PC-3 (cell line): Measurements from ENCODE around the gene RAB17. TPM values are rescaled to one million over a fixed set of nuclear protein-coding genes. Genes with fewer than 3 reads are reported as not detected.

Experiments used
- ATAC-seq: fragments of 200-7000 bp; cut with Tn5 transposase; 2 replicates; pipeline ENCODE4 v1.9.1; 2020; ENCODE audit warnings: mild to moderate bottlenecking, moderate library complexity
- BruUV-seq: library from RNA; stranded (reverse); fragments of 400-500 nt; replicated peaks from 2 replicates; lab custom pipeline; 2021; lab: Mats Ljungman, UMichigan
- CTCF ChIA-PET: fragments of 300-600 bp; sonication (Branson Sonifier 250); formaldehyde crosslinking; loops from one replicate; lab custom pipeline; 2022; ENCODE audit warnings: antibody characterized with exemption; lab: Charles Lee
- POLR2A ChIA-PET: fragments of 300-600 bp; sonication (Branson Sonifier 250); formaldehyde crosslinking; loops from one replicate; lab custom pipeline; 2022; ENCODE audit warnings: antibody characterized with exemption; ENCODE audit not compliant: unreplicated experiment; lab: Charles Lee
- DNase-seq: peaks from one replicate; pipeline ENCODE4 v3.0.0-alpha.2; 2015
- H2AFZ ChIP-seq: fragments of 300-600 bp; sonication (generic); 2 replicates; pipeline ENCODE4 v1.6.0; 2016; ENCODE audit warnings: antibody characterized with exemption, low read length
- H3F3A ChIP-seq: fragments of 300-600 bp; sonication (generic); one replicate; pipeline ENCODE4 v1.6.0; 2017; ENCODE audit warnings: antibody characterized with exemption, low read length, control low read depth, mild to moderate bottlenecking; ENCODE audit not compliant: unreplicated experiment
- H3K27ac ChIP-seq: fragments of 300-600 bp; sonication (generic); 2 replicates; pipeline ENCODE4 v1.5.1; 2016; ENCODE audit warnings: mild to moderate bottlenecking, low read length
- H3K27me3 ChIP-seq: fragments of 300-600 bp; sonication (generic); 2 replicates; pipeline ENCODE4 v1.6.1; 2016; ENCODE audit warnings: low read length, mixed read lengths
- H3K36me3 ChIP-seq: fragments of 300-600 bp; sonication (generic); 2 replicates; pipeline ENCODE4 v1.6.1; 2016; ENCODE audit warnings: low read depth, mixed run types, low read length, mixed read lengths
- H3K4me1 ChIP-seq: fragments of 300-600 bp; sonication (generic); 2 replicates; pipeline ENCODE4 v1.5.1; 2016; ENCODE audit warnings: low read length; ENCODE audit not compliant: insufficient read depth
- H3K4me2 ChIP-seq: fragments of 300-600 bp; sonication (generic); 2 replicates; pipeline ENCODE4 v1.6.0; 2016; ENCODE audit warnings: low read length
- H3K4me3 ChIP-seq: fragments of 300-600 bp; sonication (generic); 2 replicates; pipeline ENCODE4 v1.5.1; 2016; ENCODE audit warnings: mild to moderate bottlenecking, low read length, mixed read lengths
- H3K79me2 ChIP-seq: fragments of 300-600 bp; sonication (generic); 2 replicates; pipeline ENCODE4 v1.6.1; 2017; ENCODE audit warnings: low read length, mixed read lengths
- H3K9ac ChIP-seq: fragments of 300-600 bp; sonication (generic); 2 replicates; pipeline ENCODE4 v1.6.0; 2016; ENCODE audit warnings: mild to moderate bottlenecking, low read length
- H3K9me2 ChIP-seq: fragments of 300-600 bp; sonication (generic); replicated peaks from 2 replicates; pipeline ENCODE4 v1.6.1; 2016; ENCODE audit warnings: mixed run types, low read length, mixed read lengths
- H3K9me3 ChIP-seq: fragments of 300-600 bp; sonication (generic); 2 replicates; pipeline ENCODE4 v1.6.1; 2016; ENCODE audit warnings: low read length, mixed read lengths
- H4K20me1 ChIP-seq: fragments of 300-600 bp; sonication (generic); 2 replicates; pipeline ENCODE4 v1.6.1; 2016; ENCODE audit warnings: low read length, mixed read lengths
- EZH2 ChIP-seq: fragments of 300-600 bp; sonication (generic); IDR thresholded peaks from one replicate; pipeline ENCODE4 v1.6.1; 2017; ENCODE audit warnings: antibody characterized with exemption, mild to moderate bottlenecking, low read length; ENCODE audit not compliant: unreplicated experiment
- EZH2phosphoT487 ChIP-seq: fragments of 300-600 bp; sonication (generic); IDR thresholded peaks from 2 replicates; pipeline ENCODE4 v1.6.1; 2018; ENCODE audit warnings: mild to moderate bottlenecking, antibody characterized with exemption, low read length, borderline replicate concordance
- intact Hi-C: fragments of 100-400 bp; cut with micrococcal nuclease; formaldehyde crosslinking; loops from 2 replicates; pipeline ENCODE4 v1.9.0; 2023
- total RNA-seq: library from RNA; depleted of rRNA; stranded (reverse); fragments of >200 nt; gene quantifications from 2 replicates; pipeline ENCODE4 v1.2.3, GENCODE V29; 2014
- TF ChIP-seq, protein P1 (sequence below): fragments of 300-600 bp; sonication (generic); conservative IDR thresholded peaks from 2 replicates; pipeline ENCODE4 v1.5.1; 2017; ENCODE audit warnings: antibody characterized with exemption, low read depth, mild to moderate bottlenecking, low read length

Gene RAB17
- total RNA-seq, 1 experiment from 2014 or later = 28.9 TPM

DNA sequence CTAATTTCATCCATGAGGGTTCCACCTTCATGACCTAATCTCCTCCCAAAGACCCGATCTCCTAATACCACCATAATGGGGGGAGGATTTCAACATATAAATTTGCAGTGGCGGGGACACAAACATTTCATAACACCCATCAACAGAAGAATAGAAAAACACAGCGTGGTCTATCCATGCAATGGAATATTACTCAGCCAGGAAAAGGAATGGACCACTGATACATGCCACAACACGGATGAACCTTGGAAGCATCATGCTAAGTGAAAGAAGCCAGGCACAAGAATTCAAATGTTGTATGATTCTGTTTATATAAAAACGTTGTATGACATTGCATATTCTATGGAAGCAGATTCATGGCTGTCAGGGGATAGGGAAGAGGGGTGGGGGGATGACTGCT lies 21.5 kb downstream of the RAB17 start:
- no peak overlapping the region for H2AFZ ChIP-seq
- intact Hi-C loops = no loop called here
- no peak for DNase-seq
- 0 out of 2 replicates have a peak, but pooled peaks cover 3% of the 10 kb centered on the region for H3K79me2 ChIP-seq
- H3K27me3 ChIP-seq = no peaks in the 10 kb centered on the region
- no peaks in the 10 kb centered on the region for H3K36me3 ChIP-seq
- POLR2A ChIA-PET = no interaction called here
- TF ChIP-seq, protein P1, sequence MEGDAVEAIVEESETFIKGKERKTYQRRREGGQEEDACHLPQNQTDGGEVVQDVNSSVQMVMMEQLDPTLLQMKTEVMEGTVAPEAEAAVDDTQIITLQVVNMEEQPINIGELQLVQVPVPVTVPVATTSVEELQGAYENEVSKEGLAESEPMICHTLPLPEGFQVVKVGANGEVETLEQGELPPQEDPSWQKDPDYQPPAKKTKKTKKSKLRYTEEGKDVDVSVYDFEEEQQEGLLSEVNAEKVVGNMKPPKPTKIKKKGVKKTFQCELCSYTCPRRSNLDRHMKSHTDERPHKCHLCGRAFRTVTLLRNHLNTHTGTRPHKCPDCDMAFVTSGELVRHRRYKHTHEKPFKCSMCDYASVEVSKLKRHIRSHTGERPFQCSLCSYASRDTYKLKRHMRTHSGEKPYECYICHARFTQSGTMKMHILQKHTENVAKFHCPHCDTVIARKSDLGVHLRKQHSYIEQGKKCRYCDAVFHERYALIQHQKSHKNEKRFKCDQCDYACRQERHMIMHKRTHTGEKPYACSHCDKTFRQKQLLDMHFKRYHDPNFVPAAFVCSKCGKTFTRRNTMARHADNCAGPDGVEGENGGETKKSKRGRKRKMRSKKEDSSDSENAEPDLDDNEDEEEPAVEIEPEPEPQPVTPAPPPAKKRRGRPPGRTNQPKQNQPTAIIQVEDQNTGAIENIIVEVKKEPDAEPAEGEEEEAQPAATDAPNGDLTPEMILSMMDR = no peak
- TF ChIP-seq EZH2phosphoT487 (no peak), EZH2 (no peak)
- BruUV-seq = no TSS peak
- no peaks in the 10 kb centered on the region for H4K20me1 ChIP-seq
- no peaks in the 10 kb centered on the region for H3F3A ChIP-seq
- CTCF ChIA-PET = no interaction called here
- peaks cover 6% of the 10 kb centered on the region for H3K4me1 ChIP-seq
- no peaks in the 10 kb centered on the region for H3K9me3 ChIP-seq
- H3K4me2 ChIP-seq = no peak overlapping the region
- no peak overlapping the region for H3K9ac ChIP-seq
- H3K9me2 ChIP-seq = no peaks in the 10 kb centered on the region
- H3K27ac ChIP-seq = no peak overlapping the region
- ATAC-seq = no peak
- H3K4me3 ChIP-seq = no peak overlapping the region

GRCh38 chr2:237568121-237568660 lies 22.3 kb downstream of the RAB17 start:
- no peaks in the 10 kb centered on the region for H3K9me2 ChIP-seq
- no peak overlapping the region for H3K9ac ChIP-seq
- peaks cover 6% of the 10 kb centered on the region for H3K4me1 ChIP-seq
- ChIA-PET CTCF (no interaction called here), POLR2A (no interaction called here)
- H4K20me1 ChIP-seq = no peaks in the 10 kb centered on the region
- TF ChIP-seq, protein P1 = no peak
- TF ChIP-seq EZH2 = no peak
- no peak for TF ChIP-seq EZH2phosphoT487
- H3K79me2 ChIP-seq = no peaks in the 10 kb centered on the region
- H3K4me2 ChIP-seq = no peak overlapping the region
- H3K27me3 ChIP-seq = no peaks in the 10 kb centered on the region
- no TSS peak for BruUV-seq
- DNase-seq (no peak), ATAC-seq (no peak)
- no peaks in the 10 kb centered on the region for H3F3A ChIP-seq
- no peaks in the 10 kb centered on the region for H3K36me3 ChIP-seq
- intact Hi-C loops = no loop called here
- H3K27ac ChIP-seq = no peak overlapping the region
- H3K4me3 ChIP-seq = no peak overlapping the region
- no peak overlapping the region for H2AFZ ChIP-seq
- H3K9me3 ChIP-seq = no peaks in the 10 kb centered on the region

GRCh38 chr2:237567276-237568029 lies 23.1 kb downstream of the RAB17 start:
- Histone ChIP-seq H2AFZ (no peak overlapping the region), H3K9ac (no peak overlapping the region), H3K9me3 (no peaks in the 10 kb centered on the region), H3K27ac (no peak overlapping the region), H3K4me3 (no peak overlapping the region), H3K79me2 (no peaks in the 10 kb centered on the region), H3K27me3 (no peaks in the 10 kb centered on the region), H3K9me2 (no peaks in the 10 kb centered on the region), H4K20me1 (no peaks in the 10 kb centered on the region), H3K4me2 (no peak overlapping the region), H3F3A (no peaks in the 10 kb centered on the region), H3K36me3 (no peaks in the 10 kb centered on the region), H3K4me1 (peaks cover 5% of the 10 kb centered on the region)
- CTCF ChIA-PET = no interaction called here
- ATAC-seq (no peak), DNase-seq (no peak)
- TF ChIP-seq EZH2phosphoT487 (no peak), EZH2 (no peak)
- TF ChIP-seq, protein P1 = no peak
- intact Hi-C loops = no loop called here
- POLR2A ChIA-PET = no interaction called here
- no TSS peak for BruUV-seq
